Stimulated activated CD4-positive, alpha-beta T cell treated with anti-CD3 and anti-CD28 coated beads, TNF-alpha, amount 100 ng/mL, for 24 hours (primary cell): ENCODE data around the gene NPW.
A peak's percentile ranks its signal among the peaks of the same experiment; 100 is the strongest.
"Not testable (repeated sequence)": the region's sequence is repeated elsewhere in the genome, so short reads cannot be mapped to it uniquely, and the experiment has no call there.

Source experiments
- DNase-seq, 3 experiments: peaks; one replicate each; pipeline ENCODE4 v3.0.0-alpha.2; 2020; ENCODE audit warnings: low read depth in 3 of 3

NPW gene

DNA sequence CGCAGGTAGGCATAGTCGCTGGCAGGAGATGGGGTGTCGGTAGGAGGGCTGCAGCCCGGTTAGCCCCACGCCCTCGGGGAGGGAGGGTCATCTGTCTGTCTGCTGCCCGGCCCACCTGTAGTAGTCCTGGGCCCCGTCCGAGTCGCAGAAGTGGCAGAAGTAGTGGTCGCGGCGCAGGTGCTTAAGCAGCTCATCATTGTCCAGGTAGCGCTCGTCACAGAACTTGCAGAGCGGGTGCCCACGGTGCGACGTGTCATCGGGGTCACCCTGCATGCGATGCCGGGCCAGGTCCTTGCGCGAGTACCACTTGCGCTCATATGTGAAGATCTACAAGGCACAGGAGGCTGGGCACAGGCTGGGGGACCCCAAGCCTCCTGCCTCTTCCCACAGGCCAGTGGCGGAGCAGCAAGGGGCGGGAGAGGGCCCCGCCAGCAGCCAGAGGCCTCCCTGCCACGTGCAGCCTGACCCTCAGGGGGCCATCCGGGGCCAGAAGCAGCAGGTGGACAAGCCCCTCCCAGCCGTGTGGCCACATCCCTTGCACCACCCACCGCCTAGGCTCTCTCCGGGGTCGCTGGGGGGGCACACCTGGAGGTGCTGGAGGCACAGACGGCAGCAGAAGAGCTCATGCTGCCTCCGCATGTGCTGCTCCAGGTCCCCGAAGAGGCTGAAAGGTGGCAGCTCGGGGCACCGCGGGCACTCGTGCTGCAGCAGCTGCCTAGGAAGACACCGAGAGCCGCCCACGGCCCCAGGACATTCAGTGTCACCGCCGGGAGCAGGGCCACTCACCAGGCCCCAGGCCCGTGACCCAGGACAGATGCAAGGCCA lies 17.0 kb upstream of the NPW start:
- DNase-seq: no peak

GRCh38 chr16:2003231-2003826 lies 16.3 kb upstream of the NPW start:
- no peak for DNase-seq

DNA sequence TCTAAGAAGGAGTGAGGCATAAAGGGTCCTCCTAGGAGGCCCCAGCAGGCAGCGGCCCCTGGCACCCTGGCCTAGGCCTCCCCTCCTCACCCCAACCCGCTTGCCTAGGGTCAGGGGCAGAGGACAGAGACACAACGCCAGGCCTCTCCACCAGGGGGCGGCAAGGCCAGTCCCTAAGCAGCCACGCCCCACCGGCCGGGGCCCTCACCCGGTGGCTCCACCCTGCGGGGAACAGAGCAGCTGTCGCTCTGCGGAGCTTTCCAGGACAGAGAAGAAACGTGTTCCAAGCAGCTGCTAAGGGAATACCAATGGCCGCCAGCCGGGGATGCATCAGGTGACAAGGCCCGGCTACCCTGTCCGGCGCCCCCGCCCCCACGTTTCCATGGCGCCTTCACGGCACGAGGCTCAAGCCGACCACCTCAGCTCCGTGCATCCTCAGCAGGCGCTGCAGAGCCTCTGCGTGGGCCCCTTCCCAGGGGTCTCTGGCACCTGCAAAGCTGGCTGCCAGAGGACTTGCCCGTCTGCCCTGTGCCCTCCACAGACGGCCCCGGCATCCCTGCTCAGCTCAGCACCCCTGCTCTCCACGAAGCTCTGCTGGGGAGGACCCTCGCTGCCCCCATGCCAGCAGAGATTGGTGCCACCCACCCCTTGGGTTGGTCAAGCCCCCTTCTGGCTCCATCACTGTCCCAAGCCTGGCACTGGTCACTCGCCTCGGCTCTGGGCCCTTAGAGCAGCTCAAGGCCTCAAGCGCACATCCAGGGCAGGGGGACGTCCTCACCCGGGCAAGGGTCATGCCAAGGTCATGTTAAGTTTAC lies 15.6 kb upstream of the NPW start:
- peak; percentile 74 to 91 (median 79) for DNase-seq

- no peak for DNase-seq
Measured at GRCh38 chr16:2004795-2005517, 14.6 kb upstream of the NPW start.

DNA sequence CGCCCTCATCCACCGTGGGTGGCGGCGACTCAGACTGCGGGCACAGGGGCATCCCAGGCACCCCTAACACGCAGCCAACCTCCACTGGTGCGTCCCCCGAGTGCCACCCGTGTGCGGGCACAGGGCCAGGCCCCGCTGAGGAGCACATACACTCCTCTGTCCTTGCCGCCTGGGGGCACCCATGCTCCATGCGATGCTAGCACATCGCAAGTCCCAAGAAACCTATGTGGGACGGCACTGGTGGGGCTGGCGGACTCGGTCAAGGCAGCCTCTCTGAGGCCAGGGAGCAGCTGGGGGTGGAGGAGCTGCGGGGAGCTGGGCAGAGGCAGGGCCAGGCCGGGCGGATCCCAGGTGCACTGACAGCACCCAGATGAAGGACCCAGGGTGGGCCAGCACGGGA lies 13.9 kb upstream of the NPW start:
- DNase-seq: no peak

DNA sequence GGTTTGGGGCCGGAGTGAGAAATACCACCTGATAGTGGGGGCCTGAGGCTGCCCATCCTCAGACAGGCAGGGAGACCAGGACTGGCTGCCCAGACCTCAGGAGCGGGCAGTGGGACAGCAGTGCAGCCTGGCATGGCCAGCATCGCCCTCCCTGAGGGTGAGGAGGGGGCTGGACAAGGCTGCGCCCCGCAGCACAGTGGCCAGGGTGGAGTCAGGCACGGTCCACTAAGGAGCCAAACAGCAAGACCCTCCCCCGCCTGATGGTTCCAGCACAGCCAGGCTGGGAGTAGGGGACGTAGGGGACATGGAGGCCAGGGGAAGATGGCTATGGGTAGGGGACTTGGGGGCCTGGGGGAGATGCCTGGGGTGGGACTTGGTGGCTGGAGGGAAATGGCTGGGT lies 13.3 kb upstream of the NPW start:
- no peak for DNase-seq

DNA sequence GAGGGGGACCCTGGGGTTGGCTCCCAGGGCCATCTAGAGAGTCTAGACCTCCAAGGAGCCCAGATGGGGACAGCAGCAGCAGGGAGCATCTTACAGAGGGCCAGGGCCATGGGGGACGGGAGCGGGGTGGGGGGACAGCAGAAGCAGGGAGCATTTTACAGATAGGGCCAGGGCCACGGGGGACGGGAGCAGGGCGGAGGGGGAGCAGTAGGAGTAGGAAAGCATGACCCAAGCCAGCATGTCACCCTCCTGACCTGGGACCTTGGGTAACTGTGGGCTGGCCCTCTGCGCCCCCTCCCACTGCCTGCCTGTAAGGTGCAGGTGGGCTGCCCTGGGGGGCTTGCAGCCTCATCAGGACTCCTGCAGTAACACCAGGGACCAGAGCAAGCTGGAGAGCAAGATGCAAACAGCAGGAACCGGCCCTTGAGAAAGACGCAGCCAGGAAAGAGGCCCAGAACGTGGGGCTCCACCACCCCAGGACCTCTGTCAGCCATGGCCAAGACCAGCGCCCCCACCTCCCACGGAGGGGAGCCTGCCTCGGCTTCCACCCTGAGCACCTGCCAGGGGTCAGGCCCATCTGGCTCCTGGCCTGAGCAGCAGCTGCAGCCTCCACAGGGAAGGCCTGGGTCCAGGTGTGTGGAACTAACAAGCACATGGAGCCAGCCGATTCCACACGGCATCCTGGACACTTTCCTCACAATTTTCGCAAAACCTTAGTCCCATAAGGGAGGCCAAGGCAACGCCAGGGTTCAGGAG lies 12.3 kb upstream of the NPW start:
- no peak for DNase-seq

GRCh38 chr16:2008009-2008526 lies 11.5 kb upstream of the NPW start:
- no peak for DNase-seq

- DNase-seq: peak in 1 of 3 experiments; percentile 50
Measured at GRCh38 chr16:2008631-2009163, 10.9 kb upstream of the NPW start.

DNA sequence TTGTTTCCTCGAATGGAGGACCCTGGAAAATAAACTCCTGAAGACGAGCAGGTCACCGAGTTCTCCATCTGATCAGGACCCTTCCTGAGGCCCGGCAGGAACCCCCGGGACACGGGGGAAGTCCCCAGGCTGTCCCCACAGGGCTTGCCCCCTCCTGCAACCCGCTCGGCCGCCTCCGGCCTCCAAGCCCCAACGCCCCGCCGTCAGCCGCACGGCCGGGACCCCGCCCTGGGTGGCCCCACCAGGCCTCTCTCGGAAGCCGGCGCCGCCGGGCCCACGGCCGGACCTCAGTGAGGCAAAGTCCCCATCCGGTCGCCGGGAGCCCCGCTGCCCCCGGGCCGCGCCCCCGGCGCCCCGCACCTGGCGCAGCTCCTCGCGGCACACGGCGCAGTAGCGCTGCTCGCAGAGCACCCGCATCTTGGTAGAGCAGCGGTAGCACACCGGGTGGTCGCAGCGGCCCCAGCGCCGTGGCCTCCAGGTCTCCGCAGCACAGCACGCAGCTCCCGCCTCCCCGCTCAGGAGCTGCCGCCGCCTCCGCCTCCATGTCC lies 10.3 kb upstream of the NPW start:
- no peak for DNase-seq

DNA sequence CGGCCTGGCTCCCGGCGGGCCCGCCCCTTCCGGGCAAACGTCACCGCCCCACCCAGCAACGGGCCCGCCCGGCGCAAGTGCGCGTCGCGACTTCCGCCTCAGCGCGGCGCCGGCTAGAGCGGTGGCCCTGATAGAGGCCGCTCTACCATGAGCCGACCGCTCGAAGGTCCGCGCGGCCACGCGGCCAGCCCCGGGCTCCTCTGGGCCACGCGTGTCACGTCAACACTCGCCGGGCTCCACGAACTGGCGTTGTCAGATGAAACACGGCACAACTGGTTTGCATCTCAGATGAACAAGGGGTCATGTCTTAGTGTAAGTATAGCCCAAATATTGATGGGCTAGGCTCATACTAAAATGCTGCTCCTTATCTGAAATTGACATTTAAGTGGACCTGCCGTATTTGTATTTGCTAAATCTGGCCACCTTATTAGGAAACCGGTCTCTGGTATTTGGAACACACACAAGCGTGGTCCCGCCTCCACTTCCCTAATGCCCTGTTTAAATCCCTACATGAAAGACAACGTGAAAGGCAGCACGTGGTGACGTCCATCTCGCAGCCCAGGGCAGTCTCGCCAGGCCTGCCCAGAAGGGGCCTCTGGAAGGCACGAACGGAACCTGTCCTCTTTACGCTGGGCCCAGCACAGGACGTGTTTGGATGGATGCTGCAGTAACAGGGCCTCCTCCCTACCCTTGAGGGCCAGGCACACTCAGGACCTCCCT lies 9.6 kb upstream of the NPW start, which contains the start of gene ZNF598:
TSS of gene ZNF598 (minus strand) at position 31 of the 720 bp plus-strand sequence.
- peak; percentile 55 to 76 (median 73) for DNase-seq

DNA sequence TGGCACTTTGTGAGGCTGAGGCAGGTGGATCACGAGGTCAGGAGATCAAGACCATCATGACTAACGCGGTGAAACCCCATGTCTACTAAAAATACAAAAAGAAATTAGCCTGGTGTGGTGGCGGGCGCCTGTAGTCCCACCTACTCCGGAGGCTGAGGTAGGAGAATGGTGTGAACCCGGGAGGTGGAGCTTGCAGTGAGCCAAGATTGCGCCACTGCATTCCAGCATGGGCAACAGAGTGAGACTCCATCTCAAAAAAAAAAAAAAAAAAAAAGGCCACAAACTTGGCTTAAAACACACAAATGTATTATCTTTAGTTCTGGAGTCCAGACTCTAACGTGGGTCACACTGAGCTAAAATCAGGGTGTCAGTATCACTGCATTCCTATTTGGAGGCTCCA lies 7.9 kb upstream of the NPW start:
- not testable (repeated sequence) for DNase-seq

DNA sequence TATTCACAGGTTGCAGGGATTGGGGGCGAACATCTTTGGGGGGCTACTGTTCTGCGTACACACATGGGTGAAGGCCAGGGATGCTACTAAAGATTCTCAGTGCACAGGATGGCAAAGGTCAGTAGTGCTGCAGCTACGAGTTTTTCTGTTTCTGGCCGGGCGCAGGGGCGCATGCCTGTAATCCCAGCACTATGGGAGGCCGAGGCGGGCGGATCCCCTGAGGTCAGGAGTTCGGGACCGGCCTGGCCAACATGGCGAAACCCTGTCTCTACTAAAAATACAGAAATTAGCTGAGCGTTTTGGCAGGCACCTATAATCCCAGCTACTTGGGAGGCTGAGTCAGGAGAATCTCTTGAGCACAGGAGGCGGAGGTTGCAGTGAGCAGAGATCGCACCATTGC lies 6.1 kb upstream of the NPW start:
- no peak for DNase-seq

DNA sequence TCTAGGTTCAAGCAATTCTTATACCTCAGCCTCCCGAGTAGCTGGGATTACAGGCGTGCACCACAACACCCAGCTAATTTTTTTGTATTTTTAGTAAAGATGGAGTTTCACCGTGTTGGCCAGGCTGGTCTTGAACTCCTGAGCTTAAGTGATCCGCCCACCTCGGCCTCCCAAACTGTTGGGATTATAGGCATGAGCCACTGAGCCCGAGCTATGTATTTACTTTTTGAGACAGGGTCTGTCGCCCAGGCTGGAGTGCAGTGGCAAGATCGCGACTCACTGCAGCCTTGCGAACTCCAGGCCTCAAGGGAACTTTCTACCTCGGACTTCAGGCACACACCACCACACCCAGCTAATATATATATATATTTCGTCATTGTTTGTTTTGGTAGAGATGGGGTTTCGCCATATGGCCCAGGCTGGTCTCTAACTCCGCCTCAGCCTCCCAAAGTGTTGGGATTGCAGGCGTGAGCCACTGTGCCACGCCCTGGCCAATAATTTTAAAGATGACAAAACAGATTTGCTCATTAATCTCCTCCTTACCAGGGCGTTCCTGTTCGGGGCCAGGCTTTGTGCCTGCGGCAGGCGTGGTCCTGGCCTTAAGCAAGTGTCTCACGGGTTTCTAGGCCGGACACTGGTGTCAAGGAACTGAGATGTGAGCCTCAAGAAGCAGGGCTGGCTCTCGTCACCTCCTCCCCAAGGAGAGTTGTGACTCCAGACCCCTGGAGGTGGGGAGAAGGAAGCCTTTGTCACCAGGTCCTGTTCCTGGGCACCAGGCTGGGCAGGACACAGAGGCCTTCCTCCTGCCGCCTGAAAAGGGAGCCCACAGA lies 4.3 kb upstream of the NPW start:
- DNase-seq: no peak

- no peak for DNase-seq
Measured at GRCh38 chr16:2015947-2016208, 3.7 kb upstream of the NPW start.

DNA sequence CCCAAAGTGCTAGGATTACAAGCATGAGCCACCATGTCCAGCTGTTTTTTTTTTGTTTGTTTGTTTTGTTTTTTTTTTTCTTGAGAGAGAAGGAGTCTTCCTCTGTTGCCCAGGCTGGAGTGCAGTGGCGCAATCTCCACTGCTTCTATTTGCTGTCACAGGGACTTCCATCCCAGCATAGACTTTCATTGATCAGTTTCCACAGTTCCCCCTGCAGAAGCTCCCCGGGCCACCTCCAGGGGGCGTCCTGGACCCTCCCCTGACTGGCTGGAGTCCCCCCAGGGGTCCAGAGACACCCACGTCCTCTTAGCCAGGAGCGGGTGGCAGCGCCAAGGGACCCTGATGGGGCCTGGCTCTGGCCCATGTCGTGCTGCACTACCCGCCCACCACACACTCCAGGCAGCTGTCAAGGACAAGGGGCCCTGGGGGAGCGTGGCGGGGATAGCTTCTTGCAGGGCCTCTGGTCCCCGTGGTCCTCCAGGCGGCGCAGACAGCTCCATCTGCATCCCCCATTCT lies 3.1 kb upstream of the NPW start:
- DNase-seq: no peak

DNA sequence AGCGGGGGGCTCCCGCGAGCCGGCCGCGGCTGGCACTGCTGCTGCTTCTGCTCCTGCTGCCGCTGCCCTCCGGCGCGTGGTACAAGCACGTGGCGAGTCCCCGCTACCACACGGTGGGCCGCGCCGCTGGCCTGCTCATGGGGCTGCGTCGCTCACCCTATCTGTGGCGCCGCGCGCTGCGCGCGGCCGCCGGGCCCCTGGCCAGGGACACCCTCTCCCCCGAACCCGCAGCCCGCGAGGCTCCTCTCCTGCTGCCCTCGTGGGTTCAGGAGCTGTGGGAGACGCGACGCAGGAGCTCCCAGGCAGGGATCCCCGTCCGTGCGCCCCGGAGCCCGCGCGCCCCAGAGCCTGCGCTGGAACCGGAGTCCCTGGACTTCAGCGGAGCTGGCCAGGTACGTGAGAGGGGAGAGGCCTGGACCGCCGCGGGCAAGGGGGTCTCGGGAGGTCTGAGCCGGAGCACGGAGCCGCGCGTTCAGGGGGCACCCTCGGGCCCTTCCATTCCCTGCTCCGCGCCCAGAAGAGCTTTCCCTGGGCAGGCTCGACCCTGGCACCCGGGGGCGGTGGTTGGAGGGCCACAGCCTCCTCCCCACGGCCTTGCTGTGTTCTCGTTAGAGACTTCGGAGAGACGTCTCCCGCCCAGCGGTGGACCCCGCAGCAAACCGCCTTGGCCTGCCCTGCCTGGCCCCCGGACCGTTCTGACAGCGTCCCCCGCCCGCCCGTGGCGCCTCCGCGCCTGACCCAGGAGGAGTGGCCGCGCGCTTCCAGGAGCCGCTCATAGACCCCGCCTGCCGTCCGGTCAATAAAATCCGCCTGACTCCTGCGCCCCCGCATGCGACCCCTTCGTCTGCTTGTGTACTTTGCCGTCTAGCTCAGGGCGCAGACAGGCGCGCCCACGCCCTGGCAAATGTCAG lies 591 bp downstream of the NPW start:
- no peak for DNase-seq

DNA sequence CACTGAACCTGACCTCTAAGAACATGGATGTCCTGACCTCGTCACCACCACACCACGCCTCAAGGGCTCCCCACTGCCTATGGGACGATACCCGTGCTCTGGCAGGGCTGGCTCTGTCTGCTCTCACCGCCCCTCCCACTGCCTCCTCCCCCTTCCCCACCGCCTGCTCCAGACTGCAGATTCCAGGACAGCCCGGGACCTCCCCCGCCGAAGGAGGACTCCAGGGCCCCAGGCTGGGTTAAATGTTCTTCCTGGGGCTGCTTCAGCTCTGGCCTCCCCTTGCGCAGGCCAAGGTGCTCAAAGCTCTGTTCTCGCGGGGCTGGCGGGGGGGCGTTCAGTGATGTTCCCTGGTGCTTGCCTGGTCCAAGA lies 3.1 kb downstream of the NPW start:
- DNase-seq: no peak
